ENCODE data around the gene C5orf63.
"Not testable (repeated sequence)": the region's sequence is repeated elsewhere in the genome, so short reads cannot be mapped to it uniquely, and the experiment has no call there.

C5orf63 gene

GRCh38 chr5:127022846-127023245, 50.5 kb downstream of the C5orf63 start:
- Histone ChIP-seq H3K4me2 (ENCODE audit: low read depth, low read length, poor library complexity, severe bottlenecking) (no peak overlapping the region), H3K4me1 (ENCODE audit: insufficient read depth, low read length, poor library complexity, severe bottlenecking) (peaks cover 25% of the 10 kb centered on the region), H3K36me3 (ENCODE audit: insufficient read depth, low read length) (no peaks in the 10 kb centered on the region), H3K4me3 (ENCODE audit: low read length, poor library complexity, severe bottlenecking) (no peak overlapping the region), H3K79me2 (ENCODE audit: insufficient read depth, low read length) (peaks cover 20% of the 10 kb centered on the region), H3F3A (ENCODE audit: low read depth) (no peaks in the 10 kb centered on the region), H3K27me3 (ENCODE audit: insufficient read depth, low read length, poor library complexity, severe bottlenecking) (no peaks in the 10 kb centered on the region), H3K9me3 (ENCODE audit: insufficient read depth, low read depth, low read length) (no peaks in the 10 kb centered on the region), H4K20me1 (ENCODE audit: insufficient read depth, low read length, poor library complexity, severe bottlenecking) (no peaks in the 10 kb centered on the region), H3K9ac (ENCODE audit: low read depth, low read length, poor library complexity, severe bottlenecking) (no peak overlapping the region), H3K9me2 (replicated peaks; ENCODE audit: low read depth, low read length) (no peaks in the 10 kb centered on the region), H2AFZ (ENCODE audit: low read length) (no peak overlapping the region)
- TF ChIP-seq CTCF (conservative IDR thresholded peaks at IDR 0.05; ENCODE audit: low read length) (no peak), EZH2phosphoT487 (IDR thresholded peaks at IDR 0.05; ENCODE audit: borderline replicate concordance) (no peak)

DNA sequence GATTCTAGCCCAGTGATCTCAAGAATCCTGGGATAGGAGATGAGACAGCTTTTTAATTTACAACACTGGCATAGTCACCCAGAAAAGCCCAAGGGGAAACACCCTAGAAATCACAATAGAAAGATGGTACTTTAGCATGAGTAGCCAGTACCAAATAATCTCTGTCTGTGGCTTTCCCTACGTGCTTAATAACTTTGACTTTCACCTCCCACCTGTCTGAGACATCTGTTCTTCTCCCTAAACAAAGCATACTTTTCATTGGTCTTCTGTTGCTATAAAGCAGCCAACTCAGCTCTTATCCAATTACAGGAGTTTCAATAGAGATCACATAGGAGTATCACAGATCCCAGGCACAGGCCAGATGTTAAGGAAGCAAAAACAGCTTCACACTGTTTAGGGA, 53.4 kb downstream of the C5orf63 start:
- Histone ChIP-seq H3K27me3 (ENCODE audit: insufficient read depth, low read length, poor library complexity, severe bottlenecking) (no peaks in the 10 kb centered on the region), H3K79me2 (ENCODE audit: insufficient read depth, low read length) (peaks cover 2% of the 10 kb centered on the region; the same call in 1 of the 2 replicates), H3K4me2 (ENCODE audit: low read depth, low read length, poor library complexity, severe bottlenecking) (no peak overlapping the region), H2AFZ (ENCODE audit: low read length) (no peak overlapping the region), H3K4me3 (ENCODE audit: low read length, poor library complexity, severe bottlenecking) (no peak overlapping the region), H4K20me1 (ENCODE audit: insufficient read depth, low read length, poor library complexity, severe bottlenecking) (no peaks in the 10 kb centered on the region), H3K9me3 (ENCODE audit: insufficient read depth, low read depth, low read length) (no peaks in the 10 kb centered on the region), H3K36me3 (ENCODE audit: insufficient read depth, low read length) (no peaks in the 10 kb centered on the region), H3K4me1 (ENCODE audit: insufficient read depth, low read length, poor library complexity, severe bottlenecking) (peaks cover 6% of the 10 kb centered on the region), H3F3A (ENCODE audit: low read depth) (no peaks in the 10 kb centered on the region), H3K9ac (ENCODE audit: low read depth, low read length, poor library complexity, severe bottlenecking) (no peak overlapping the region), H3K9me2 (replicated peaks; ENCODE audit: low read depth, low read length) (no peaks in the 10 kb centered on the region)
- TF ChIP-seq EZH2phosphoT487 (IDR thresholded peaks at IDR 0.05; ENCODE audit: borderline replicate concordance) (no peak), CTCF (conservative IDR thresholded peaks at IDR 0.05; ENCODE audit: low read length) (no peak)

DNA sequence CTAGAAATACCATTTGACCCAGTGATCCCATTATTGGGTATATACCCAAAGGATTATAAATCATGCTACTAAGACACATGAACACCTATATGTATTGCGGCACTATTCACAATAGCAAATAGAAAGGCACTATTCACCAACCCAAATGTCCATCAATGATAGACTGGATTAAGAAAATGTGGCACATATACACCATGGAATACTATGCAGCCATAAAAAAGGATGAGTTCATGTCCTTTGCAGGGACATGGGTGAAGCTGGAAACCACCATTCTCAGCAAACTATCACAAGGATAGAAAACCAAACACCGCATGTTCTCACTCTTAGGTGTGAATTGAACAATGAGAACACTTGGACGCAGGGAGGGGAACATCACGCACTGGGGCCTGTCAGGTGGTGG, 56.6 kb downstream of the C5orf63 start:
- H3K4me3 ChIP-seq (ENCODE audit: low read length, poor library complexity, severe bottlenecking); H3K9me3 ChIP-seq (ENCODE audit: insufficient read depth, low read depth, low read length); H2AFZ ChIP-seq (ENCODE audit: low read length); H4K20me1 ChIP-seq (ENCODE audit: insufficient read depth, low read length, poor library complexity, severe bottlenecking); H3K79me2 ChIP-seq (ENCODE audit: insufficient read depth, low read length); H3K36me3 ChIP-seq (ENCODE audit: insufficient read depth, low read length); H3F3A ChIP-seq (ENCODE audit: low read depth); H3K27me3 ChIP-seq (ENCODE audit: insufficient read depth, low read length, poor library complexity, severe bottlenecking); H3K4me2 ChIP-seq (ENCODE audit: low read depth, low read length, poor library complexity, severe bottlenecking); H3K9me2 ChIP-seq (replicated peaks; ENCODE audit: low read depth, low read length); H3K9ac ChIP-seq (ENCODE audit: low read depth, low read length, poor library complexity, severe bottlenecking): not testable (repeated sequence)
- H3K4me1 ChIP-seq (ENCODE audit: insufficient read depth, low read length, poor library complexity, severe bottlenecking), result peaks cover 29% of the 10 kb centered on the region

DNA sequence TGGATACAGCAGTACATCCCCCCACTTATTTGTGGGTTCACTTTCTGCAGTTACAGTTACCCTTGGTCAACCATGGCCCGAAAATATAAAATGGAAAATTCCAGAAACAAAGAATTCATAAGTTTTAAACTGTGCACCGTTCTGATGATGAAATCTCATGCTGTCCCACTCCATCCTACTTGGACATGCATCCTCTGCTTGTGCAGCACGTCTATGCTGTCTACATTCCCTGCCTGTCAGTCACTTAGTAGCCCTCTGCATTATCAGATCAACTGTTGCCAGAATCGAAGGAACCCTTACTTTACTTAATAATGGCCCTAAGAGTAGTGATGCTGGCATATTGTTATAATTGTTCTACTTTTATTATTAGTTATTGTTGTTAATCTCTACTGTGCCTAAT, 57.6 kb downstream of the C5orf63 start:
- H3K9me2 ChIP-seq (replicated peaks; ENCODE audit: low read depth, low read length), result no peaks in the 10 kb centered on the region
- no peaks in the 10 kb centered on the region for H3K9me3 ChIP-seq (ENCODE audit: insufficient read depth, low read depth, low read length)
- H3F3A ChIP-seq (ENCODE audit: low read depth), result no peaks in the 10 kb centered on the region
- no peak overlapping the region for H3K9ac ChIP-seq (ENCODE audit: low read depth, low read length, poor library complexity, severe bottlenecking)
- 0 out of 2 replicates have a peak, but pooled peaks cover 7% of the 10 kb centered on the region for H3K79me2 ChIP-seq (ENCODE audit: insufficient read depth, low read length)
- no peaks in the 10 kb centered on the region for H3K27me3 ChIP-seq (ENCODE audit: insufficient read depth, low read length, poor library complexity, severe bottlenecking)
- TF ChIP-seq CTCF (conservative IDR thresholded peaks at IDR 0.05; ENCODE audit: low read length), result no peak
- no peak for TF ChIP-seq EZH2phosphoT487 (IDR thresholded peaks at IDR 0.05; ENCODE audit: borderline replicate concordance)
- H3K4me2 ChIP-seq (ENCODE audit: low read depth, low read length, poor library complexity, severe bottlenecking), result no peak overlapping the region
- no peaks in the 10 kb centered on the region for H4K20me1 ChIP-seq (ENCODE audit: insufficient read depth, low read length, poor library complexity, severe bottlenecking)
- H2AFZ ChIP-seq (ENCODE audit: low read length), result no peak overlapping the region
- H3K4me1 ChIP-seq (ENCODE audit: insufficient read depth, low read length, poor library complexity, severe bottlenecking), result peaks cover 36% of the 10 kb centered on the region
- no peaks in the 10 kb centered on the region for H3K36me3 ChIP-seq (ENCODE audit: insufficient read depth, low read length)
- H3K4me3 ChIP-seq (ENCODE audit: low read length, poor library complexity, severe bottlenecking), result no peak overlapping the region

Data from Loucy (cell line).